GM19240 (cell line): ENCODE measurements around the gene SLC7A1.
"Not testable (repeated sequence)": the region's sequence is repeated elsewhere in the genome, so short reads cannot be mapped to it uniquely, and the experiment has no call there.

ENCODE experiments used
- DNase-seq: peaks from one replicate; pipeline ENCODE4 v3.0.0; 2011; ENCODE audit warnings: low spot score; ENCODE audit not compliant: insufficient read length

SLC7A1 gene

DNA sequence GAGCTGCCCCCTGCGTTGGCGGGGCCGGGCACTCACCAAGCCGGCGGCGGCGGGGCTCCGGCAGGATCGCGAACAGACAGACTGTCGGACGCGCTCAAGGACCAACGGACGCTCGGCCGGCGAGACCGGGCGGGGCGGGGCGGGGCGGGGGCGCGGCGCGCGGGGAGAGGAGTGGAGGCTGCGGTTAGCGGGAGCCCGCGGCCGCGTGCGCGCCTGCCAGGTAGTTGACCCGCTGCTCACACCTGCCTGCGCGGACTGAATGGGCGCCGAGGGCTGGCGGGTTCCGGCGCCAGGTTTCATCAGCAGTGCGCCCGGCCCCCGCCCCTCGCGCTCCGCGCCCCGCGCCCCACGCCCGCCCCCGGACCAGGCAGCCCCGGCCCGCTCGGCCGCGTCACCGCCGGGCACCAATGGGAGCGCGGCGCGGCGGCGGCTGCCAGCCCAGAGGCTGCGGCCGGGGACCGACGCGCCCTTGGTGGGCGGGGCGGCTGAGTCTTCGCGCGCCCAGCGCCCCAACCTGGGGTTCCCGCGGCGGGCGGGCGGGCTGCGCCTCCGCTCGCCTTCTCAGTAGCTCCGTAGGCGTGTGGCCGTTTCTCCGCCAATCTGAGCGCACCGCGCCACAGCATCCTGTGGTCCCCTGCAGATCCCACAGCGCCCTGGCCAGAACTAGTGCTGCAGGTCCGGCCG is at the start of gene SLC7A1:
TSS of gene SLC7A1 (minus strand) at position 309 of the 684 bp plus-strand sequence. CDS start 59,500 bp downstream, outside the sequence.
- DNase-seq = peak; percentile 87

DNA sequence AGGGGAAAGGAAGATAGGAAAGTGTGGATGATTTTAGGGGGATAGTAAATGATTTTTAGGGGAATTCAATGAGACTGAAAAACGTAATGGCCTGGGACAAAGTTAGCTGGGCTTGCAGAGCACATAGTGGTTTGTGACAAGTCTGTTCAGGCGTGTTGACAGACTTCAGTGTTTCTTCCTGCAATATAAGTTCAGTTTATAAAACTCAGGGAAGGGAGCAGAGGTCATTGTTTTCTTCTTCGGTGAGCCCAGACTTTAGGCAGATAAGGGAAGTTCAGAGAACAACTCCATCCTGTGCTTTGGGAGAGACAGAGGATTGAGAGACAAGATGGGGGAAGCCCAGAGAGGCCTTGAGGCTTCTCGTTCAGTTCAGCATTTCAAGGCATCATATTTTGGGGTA is 45.2 kb upstream of the SLC7A1 start:
- DNase-seq = no peak

DNA sequence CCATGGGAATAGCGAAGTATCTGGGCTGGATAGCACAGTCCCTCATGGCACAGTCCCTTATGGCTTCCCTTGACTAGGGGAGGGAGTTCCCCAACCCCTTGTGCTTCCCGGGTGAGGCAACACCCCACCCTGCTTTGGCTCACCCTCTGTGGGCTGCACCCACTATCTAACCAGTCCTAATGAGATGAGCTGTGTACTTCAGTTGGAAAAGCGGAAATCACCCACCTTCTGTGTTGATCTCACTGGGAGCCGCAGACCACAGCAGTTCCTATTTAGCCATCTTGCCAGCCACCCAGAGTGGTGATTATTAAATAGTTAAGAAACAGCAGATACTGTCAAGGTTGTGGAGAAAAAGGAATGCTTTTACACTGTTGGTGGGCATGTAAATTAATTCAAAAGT is 41.3 kb upstream of the SLC7A1 start:
- DNase-seq = not testable (repeated sequence)

DNA sequence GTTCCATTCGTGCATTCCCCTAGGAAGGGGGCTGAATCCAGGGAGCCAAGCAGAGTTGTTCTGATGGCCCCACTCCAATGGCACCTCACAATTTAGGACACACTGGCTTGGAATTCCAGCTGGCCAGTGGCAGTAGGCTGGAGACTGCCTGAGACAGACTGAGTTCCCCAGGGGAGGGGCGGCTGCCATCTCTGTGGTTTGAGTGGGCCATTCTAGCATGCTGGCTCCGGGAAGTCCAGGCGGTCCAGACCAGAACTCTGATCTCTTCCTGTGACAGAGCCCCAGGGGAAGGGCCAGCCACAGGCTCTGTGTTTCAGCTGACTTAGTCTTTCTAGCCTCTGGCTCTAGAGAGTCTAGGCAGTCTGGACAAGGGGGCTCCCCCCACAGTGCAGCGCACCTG is 29.5 kb upstream of the SLC7A1 start:
- no peak for DNase-seq

DNA sequence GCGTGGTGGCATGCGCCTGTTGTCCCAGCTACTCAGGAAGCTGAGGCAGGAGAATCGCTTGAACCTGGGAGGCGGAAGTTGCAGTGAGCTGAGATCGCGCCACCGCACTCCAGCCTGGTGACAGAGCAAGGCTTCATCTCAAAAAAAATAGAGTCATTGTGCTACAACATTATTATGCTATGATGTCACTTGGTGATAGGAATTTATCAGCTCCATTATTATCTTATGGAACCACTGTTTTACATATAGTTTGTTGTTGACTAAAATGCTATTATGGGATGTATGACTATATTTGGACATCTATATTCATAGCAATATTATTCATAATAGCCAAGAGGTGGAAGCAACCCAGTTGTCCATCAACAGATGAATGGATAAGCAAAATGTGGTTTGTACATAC is 26.4 kb upstream of the SLC7A1 start:
- no peak for DNase-seq

DNA sequence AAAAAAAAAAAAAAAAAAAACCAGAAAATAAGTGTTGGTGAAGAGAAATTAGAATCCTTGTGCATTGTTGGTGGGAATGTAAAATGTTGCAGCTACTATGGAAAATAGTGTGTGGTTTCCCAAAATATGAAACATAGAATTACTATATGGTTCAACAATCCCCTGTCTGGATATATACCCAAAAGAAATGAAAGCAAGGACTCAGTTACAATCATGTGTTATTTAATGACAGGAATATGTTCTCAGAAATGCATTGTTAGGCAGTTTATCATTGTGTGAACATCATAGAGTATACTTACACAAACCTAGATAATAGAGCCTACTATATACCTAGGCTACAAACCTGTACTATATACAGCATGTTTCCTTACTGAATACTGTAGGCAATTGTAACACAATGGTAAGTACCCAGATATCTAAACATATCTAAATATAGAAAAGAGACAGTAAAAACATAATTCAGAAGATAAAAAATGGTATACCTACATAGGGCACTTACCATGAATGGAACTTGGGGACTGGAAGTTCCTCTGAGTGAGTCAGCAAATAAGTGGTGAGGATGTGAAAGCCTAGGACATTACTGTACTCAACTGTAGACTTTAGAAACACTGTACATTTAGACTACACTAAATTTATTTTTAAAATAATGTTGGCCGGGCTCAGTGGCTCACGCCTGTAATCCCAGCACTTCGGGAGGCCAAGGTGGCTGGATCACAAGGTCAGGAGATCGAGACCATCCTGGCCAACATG is 25.7 kb upstream of the SLC7A1 start:
- DNase-seq = no peak

DNA sequence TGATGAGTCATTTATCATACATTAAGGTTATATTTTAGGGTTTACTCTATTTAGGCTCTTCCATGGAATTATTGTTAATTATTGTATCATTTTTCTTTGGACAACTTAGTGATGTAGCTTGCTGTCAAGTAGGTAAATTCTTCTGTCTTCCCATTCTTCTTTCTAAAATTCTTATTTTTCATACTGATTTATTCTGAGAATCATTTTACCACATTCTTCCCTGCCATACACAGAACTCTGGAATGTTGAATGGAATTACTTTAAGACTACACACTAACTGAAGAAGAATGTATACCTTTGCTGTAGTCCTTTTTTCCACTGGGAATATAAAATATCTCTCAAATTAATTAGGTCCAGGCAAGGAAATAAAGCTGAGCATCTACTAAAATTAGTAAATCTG is 24.5 kb upstream of the SLC7A1 start:
- no peak for DNase-seq

DNA sequence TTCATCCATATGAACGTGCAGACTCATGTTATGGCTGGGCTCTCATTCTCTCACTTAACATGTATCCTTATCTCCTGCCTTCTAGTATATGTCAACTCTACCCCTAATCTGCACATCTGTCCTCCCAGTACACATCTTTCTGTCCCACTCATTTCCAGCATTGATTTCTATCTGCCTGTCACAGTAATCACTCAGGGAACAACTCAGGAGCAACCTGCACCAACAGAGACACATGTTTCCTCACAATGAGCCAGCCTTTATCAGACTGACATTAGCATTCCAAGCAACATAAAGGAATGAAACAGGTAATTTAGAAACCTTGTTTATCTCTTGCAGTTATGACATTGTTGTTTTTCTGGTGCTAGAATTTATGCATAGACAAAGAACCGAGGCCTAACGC is 17.6 kb upstream of the SLC7A1 start:
- no peak for DNase-seq

DNA sequence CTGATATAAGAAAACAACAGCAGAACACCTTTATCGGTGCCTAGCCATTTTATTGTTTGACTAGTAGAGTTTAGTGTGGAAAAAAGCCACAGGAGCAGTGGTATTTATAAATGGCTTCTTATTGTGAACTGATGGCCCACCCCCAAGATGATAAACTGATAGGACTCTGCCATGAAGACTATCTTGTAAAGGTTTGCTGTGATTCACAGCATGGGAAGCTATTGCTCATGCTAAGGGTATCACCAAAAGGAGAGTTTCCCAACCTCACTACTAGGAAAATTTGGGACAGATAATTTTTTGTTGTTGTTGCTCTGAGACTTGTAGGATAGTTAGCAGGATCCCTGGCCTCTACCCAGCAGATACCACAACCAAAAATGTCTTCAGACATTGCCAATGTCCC is 12.0 kb upstream of the SLC7A1 start:
- DNase-seq = no peak

DNA sequence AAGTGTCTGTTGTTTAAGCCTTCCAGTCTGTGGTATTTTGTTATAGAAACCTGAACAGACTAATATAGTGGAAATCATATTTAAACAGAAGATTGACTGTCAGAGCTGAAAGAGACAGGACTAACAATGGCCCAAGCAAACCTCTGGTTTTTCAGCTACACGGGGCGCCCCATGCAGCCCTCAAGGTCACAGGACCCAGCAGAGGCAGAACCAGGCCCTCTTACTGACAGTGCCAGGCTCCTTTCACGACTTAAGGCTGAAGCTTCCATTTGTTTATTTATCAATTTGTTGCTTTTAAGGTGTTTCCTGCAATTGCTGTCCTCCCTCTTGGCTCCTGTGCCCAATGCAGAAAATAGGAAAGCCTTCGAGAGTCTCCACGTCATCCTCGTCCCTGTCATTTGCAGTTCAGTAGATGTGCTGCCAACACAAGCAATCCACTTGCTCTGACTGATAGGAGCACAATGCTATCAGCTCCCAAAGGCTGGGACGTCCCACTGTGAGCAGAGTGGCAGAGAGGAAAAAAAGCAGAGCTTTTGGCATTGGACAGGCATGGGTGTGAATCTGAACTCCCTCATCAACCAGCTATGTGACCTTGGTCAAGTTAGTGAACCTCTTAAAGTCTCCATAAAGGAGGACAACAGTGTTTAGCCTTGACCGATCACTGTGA is 10.5 kb upstream of the SLC7A1 start:
- no peak for DNase-seq

DNA sequence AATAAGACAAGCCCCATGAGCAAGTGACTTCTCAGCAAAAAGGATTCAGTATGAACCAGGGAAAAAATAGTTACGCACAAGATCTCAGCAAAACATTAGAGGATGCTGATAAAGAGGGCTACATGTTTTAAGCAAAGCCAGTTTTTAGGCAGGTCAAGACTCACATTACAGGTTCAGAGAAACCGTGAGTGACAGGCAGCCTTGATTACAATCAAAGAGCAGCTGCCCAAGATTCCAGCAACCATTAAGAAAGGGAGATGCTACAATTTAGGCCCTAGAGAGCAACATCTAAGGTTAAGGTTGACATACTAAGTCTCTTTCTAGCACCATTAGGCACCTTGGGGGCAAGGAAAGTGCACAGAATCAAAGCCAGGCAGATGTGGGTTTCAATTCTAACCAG is 2.8 kb upstream of the SLC7A1 start:
- no peak for DNase-seq

DNA sequence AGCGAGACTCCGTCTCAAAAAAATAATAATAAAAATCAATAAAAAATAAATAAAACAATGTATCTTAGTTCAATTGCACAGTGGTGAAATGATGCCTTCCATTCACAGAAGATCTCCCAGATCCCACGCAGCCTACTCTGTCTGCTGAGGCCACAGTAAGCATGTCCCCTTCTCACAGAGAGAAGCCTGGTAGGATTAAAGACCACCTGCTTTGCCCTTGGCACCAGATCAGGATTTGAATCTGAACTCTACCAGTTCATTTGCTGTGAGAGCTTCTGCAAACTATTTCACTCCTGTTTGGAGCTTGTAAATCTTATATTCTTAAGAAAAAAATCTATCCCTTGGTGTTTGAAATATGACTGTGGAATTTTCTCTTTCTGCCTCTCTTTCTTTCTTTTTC is 2.2 kb upstream of the SLC7A1 start:
- DNase-seq = no peak

DNA sequence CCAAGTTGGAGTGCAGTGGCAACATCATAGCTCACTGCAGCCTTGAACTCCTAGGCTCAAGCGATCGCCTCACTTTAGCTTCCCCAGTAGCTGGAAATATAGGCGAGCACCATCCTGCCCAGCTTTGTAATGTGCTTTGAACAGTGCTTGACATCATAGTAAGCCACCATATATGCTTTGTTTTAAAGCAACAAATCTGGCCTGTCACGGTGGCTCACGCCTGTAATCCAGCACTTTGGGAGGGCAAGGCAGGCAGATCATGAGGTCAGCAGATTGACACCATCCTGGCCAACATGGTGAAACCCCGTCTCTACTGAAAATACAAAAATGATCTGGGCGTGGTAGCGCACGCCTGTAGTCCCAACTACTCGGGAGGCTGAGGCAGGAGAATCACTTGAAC is 1.8 kb upstream of the SLC7A1 start:
- DNase-seq = no peak

DNA sequence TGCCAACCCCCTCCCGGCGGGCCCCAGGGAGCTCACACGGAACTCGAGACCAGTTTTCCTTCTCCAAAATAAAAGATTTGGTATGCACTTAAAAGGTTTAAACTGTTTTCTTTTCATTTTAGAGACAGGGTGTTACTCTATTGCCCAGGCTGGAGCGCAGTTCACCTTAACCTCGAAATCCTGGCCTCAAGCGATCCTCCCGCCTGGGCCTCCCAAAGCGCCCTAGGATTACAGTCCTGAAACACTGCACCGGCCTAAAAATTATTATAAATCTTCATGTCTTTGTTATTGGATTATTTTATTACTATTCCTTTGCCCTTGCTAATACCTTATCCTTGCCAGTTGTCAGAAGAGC is 553 bp upstream of the SLC7A1 start:
- no peak for DNase-seq

DNA sequence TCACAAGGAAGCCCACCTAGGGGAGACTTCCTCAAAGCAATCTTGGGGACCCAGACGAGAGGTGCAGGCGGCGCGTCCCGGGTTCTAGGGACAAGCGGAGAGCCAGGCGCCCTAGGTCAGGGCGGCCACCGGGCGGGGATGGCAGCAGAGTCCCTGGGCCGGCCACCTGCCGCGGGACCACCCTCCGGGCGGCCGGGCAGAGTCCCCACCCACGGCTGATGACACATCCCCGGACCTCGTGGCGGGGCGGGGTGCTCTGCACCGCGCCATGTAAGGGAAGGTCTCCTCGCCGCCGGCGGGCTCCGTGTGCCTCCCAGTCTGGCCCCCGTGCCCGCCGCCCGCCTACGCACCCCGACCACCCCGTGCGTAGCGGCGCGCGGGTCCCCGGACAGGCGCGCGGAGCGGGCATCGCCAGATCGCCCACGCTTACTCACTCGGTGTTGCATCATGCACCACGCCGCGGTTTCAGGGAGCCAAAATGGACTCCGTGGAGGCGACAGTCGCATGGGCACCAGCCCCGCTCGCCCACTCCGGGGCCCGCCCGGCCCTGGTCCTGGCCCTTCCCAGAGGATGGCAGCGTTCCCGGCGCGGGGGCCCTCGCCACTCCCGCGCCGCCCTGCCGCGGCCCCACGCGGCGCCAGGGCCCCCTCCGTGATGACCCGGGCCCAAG is 643 bp downstream of the SLC7A1 start:
- DNase-seq = peak; percentile 35

DNA sequence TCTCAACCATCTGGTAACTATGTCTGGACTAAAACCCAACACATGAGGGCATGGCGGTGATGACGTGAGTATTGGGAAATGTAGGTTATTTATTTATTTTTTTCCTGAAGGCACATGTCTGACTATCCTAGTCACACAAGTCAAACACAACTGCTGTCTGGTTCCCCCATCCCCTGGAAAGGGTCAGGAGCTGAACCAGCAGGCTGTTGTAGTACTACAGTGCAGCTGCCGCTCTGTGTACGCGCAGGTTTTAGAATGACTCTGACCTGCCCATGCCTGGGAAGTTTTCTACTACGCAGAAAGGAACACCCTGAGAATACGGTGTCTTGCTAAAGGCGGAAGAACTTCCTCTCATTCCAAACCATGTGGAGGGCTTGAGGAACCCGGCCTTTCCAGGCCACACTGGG is 1.2 kb downstream of the SLC7A1 start:
- peak; percentile 45 for DNase-seq

DNA sequence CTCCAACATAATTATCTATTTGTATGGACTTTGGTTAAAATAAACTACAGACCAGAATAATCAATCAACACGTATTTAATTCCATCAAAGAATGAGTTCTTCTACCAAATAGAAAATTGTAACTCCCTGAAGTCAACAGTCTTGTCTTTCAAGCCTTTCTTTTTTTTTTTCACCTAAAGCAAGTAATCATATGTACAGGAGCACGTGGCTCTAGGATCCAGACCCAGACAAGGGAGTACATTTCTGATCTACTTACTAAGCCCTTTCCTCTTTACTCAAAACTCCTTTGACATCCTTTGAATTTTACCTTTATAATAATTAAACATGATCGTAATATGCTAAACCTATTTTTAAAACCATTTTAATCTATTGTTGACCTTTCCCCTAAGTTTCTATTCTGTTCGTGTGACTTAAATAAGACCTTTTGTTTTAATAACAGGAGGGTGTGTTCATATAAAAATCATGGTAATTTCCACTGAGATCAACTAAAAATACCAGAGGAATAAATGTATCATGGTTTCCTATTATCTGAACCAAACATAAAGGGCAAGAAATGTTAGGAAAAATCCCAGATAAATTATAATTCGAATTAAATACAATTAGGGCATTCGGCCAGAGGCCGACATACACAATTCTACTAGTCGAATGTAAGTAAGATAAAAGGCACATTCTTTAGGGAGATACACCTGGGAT is 1.7 kb downstream of the SLC7A1 start:
- DNase-seq = no peak

DNA sequence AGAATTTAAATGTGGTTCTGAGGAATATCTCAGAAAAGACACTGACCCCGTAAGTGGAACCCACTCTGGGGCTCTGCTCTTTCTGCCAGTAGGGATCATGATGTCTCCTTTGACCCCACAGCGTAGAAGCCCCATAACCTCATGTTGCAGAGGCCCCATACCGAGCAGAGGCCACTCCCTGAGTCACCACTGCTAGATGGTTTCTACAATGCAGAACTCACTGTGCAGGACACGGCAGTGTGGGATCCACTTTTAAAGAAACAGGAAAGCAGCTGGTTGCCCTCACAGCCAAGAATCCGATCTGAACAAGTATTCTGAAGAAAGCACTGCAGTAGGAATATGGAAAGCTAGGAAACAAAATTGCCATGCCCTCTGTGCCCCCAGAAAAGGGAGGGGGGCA is 4.2 kb downstream of the SLC7A1 start:
- DNase-seq = no peak

DNA sequence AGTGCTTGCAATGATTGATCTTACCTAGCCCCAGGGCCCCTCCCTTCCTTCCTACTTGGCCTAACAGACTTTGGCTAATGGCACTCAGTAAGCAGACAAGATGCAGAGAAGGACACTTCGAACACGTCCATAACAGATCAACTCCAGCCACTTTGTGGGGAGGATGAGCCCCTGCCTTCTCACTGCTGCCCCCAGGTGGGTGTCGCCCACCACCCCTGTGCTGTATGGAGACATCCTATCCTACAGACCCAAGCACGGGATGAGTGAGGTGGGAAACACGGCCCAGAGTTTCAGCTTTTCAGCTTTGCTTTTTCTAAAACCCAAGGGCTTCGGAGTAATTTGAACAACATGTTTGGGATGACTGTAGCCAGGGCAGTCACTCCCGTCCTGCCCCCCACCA is 5.5 kb downstream of the SLC7A1 start:
- DNase-seq = no peak

DNA sequence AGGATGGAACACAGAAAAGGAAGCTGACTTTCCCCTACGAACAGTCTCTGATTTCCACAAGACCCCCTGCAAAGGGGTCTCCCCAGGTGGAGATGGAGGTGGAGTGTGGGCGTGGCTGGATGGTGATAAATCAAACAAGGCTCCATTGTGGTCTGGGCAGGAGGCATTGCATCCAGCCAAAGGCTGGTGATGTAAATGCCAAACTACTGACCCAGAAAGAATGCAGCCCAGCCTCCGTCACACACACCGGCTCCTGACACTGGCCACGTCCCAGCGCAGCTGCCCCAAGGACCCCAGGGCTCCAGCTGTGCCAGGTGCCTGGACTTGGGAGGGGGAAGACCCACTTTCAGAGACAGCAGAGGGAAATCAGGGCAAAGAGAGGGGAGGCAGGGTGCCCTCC is 6.3 kb downstream of the SLC7A1 start:
- DNase-seq = no peak

DNA sequence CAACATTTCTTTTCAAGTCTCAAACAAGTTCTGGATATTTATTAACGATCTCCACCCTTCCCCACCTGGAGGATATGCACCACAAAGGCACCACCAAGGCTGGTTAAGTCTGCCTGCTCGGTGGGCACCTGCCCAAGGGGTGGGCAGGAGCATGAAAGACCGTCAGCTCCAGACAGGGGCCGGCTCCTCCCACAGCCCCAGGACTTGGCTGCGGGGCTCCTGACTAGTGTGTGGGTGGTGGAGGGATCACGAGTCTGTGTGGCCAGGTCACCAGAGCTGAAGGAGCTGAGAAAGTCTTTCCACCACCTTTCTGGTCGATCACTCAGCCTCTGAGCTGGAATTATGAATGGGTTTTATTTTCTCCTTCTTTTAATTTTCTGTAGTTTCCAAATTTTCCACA is 7.8 kb downstream of the SLC7A1 start:
- DNase-seq = no peak
